IPS DF 19.7 (cell line): Measurements from ENCODE around the gene MBLAC2.
A peak's percentile ranks its signal among the peaks of the same experiment; 100 is the strongest.

Experiments
- DNase-seq: peaks from one replicate; pipeline ENCODE4 v3.0.0-alpha.2; 2013; ENCODE audit warnings: low read depth, low spot score

The MBLAC2 gene

GRCh38 chr5:90461288-90461687, 13.3 kb downstream of the MBLAC2 start:
- no peak for DNase-seq

- DNase-seq = no peak
Observed at GRCh38 chr5:90446961-90447360, 27.6 kb downstream of the MBLAC2 start.

- DNase-seq = no peak
Observed at GRCh38 chr5:90440644-90441043, 33.9 kb downstream of the MBLAC2 start.

GRCh38 chr5:90438100-90438499, 36.5 kb downstream of the MBLAC2 start:
- DNase-seq = no peak

- no peak for DNase-seq
Observed at GRCh38 chr5:90437663-90438062, 36.9 kb downstream of the MBLAC2 start.

GRCh38 chr5:90434116-90434714, 40.4 kb downstream of the MBLAC2 start:
- DNase-seq = peak; percentile 12

DNA sequence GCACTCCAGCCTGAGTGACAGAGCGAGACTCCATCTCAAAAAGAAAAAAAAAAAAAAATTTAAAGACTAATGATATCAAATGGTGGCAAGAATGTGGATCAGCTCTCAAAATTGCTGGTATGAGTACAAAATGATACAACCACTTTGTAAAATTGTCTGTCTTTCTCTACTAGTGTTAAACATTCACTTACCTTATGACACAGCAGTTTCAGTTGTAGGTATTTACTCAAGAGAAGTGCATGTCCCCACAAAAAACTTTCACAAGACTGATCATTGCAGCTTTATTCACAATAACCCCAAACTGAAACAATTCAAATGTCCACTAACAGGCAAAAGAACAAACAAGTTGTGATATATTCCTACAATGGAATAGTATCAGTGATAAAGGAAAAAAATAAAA, 50.3 kb downstream of the MBLAC2 start:
- DNase-seq = no peak

- peak; percentile 59 for DNase-seq
Observed at GRCh38 chr5:90421136-90421535, 53.4 kb downstream of the MBLAC2 start.

GRCh38 chr5:90418214-90418613, 56.4 kb downstream of the MBLAC2 start:
- DNase-seq = no peak

DNA sequence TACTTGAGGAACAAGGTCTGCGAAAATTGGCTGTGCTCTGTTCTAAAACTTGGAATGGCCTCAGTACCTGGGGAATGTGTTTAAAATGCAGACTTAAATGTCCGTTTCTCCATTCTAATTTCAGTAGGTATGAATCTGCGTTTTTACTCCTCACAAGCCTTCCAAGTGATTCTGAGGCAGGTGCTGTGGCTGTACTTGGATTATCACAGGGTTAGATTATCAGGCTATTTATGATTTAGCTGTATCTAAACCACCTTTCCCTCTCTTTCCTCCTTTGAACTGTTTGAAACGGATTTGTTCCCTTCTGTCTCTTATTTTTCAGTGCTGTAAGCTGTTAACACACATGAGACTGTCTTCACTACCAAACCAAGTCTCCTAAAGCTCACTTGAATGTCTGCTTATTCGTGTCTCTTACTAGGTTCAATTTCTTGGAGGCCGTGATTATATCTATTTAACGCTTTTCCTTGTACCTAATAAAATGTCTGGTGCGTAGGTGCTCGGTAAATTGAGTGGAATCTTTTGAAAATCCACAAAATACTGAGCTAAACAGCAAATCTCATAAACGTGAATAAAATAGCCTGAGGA, 64.3 kb downstream of the MBLAC2 start:
- no peak for DNase-seq

GRCh38 chr5:90409318-90410177, 65.0 kb downstream of the MBLAC2 start, which contains the start of gene CETN3:
Gene CETN3 (minus strand): TSS chr5:90409756. CDS start chr5:90409661, 95 bp downstream.
- peak; percentile 81 for DNase-seq

- no peak for DNase-seq
Observed at GRCh38 chr5:90408571-90409317, 65.8 kb downstream of the MBLAC2 start.
